Neural cell (in vitro differentiated cells): Measurements from ENCODE around the gene ABHD4.

ENCODE experiments used
- EZH2 ChIP-seq: fragments of 200-600, 300-800 bp; shearing (Covaris generic), sonication (generic); IDR thresholded peaks from 2 replicates; pipeline ENCODE4 v1.6.1; 2014; ENCODE audit warnings: antibody characterized with exemption, low read length, borderline replicate concordance, mild to moderate bottlenecking; ENCODE audit not compliant: insufficient read depth, poor library complexity, severe bottlenecking
- MXI1 ChIP-seq: fragments of 450-650 bp; conservative IDR thresholded peaks from 2 replicates; pipeline ENCODE4 v1.6.1; 2014; ENCODE audit warnings: antibody characterized with exemption, mild to moderate bottlenecking; ENCODE audit not compliant: poor library complexity, severe bottlenecking
- POLR2AphosphoS5 ChIP-seq: IDR thresholded peaks from 2 replicates; pipeline ENCODE4 v1.6.1; 2012
- RAD21 ChIP-seq: fragments of 450-650 bp; conservative IDR thresholded peaks from 2 replicates; pipeline ENCODE4 v1.6.1; 2014; ENCODE audit warnings: antibody characterized with exemption, mild to moderate bottlenecking, moderate library complexity
- TAF1 ChIP-seq: IDR thresholded peaks from 2 replicates; pipeline ENCODE4 v1.6.1; 2012; ENCODE audit warnings: low read depth
- TF ChIP-seq, protein P1 (sequence below): fragments of 450-650 bp; IDR thresholded peaks from 2 replicates; pipeline ENCODE4 v1.5.1; 2014; ENCODE audit warnings: antibody characterized with exemption, mild to moderate bottlenecking, moderate library complexity; ENCODE audit not compliant: poor library complexity, severe bottlenecking
- TF ChIP-seq, protein P2 (sequence below): IDR thresholded peaks from 2 replicates; pipeline ENCODE4 v1.6.1; 2012; ENCODE audit warnings: borderline replicate concordance

DNA sequence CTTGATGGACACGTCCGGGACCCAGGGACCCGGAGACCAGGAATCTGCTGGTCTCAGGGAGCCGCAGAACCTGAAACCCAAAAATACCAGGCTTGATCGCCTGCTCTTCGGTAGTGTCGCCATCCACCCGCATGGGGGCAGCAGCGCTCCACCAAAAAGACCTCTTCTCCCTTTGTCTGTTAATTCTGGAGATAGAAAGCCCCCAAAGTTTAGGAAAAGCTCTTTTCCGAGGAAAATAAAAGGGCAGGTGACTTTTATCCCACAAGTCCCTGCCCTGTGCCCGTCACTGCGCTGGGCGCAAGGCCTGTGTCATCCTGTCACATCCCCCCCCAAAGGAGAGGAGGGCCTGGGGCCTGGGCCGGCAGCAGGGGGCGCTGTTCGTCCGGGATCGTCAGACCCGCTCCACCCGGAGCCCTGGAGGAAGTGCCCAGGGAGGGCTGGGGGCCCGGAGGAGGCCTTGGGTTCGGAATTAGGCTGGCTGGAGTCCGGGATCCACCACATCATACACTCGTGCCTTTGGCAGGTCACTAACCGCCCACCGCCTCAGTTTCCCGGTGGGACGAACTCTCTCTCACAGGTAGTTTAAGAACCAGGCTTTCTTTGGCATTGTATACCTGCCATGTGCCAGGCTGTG, 41.0 kb upstream of the ABHD4 start:
- TF ChIP-seq, protein P1, sequence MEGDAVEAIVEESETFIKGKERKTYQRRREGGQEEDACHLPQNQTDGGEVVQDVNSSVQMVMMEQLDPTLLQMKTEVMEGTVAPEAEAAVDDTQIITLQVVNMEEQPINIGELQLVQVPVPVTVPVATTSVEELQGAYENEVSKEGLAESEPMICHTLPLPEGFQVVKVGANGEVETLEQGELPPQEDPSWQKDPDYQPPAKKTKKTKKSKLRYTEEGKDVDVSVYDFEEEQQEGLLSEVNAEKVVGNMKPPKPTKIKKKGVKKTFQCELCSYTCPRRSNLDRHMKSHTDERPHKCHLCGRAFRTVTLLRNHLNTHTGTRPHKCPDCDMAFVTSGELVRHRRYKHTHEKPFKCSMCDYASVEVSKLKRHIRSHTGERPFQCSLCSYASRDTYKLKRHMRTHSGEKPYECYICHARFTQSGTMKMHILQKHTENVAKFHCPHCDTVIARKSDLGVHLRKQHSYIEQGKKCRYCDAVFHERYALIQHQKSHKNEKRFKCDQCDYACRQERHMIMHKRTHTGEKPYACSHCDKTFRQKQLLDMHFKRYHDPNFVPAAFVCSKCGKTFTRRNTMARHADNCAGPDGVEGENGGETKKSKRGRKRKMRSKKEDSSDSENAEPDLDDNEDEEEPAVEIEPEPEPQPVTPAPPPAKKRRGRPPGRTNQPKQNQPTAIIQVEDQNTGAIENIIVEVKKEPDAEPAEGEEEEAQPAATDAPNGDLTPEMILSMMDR: peak; percentile 100
- TF ChIP-seq, protein P2, sequence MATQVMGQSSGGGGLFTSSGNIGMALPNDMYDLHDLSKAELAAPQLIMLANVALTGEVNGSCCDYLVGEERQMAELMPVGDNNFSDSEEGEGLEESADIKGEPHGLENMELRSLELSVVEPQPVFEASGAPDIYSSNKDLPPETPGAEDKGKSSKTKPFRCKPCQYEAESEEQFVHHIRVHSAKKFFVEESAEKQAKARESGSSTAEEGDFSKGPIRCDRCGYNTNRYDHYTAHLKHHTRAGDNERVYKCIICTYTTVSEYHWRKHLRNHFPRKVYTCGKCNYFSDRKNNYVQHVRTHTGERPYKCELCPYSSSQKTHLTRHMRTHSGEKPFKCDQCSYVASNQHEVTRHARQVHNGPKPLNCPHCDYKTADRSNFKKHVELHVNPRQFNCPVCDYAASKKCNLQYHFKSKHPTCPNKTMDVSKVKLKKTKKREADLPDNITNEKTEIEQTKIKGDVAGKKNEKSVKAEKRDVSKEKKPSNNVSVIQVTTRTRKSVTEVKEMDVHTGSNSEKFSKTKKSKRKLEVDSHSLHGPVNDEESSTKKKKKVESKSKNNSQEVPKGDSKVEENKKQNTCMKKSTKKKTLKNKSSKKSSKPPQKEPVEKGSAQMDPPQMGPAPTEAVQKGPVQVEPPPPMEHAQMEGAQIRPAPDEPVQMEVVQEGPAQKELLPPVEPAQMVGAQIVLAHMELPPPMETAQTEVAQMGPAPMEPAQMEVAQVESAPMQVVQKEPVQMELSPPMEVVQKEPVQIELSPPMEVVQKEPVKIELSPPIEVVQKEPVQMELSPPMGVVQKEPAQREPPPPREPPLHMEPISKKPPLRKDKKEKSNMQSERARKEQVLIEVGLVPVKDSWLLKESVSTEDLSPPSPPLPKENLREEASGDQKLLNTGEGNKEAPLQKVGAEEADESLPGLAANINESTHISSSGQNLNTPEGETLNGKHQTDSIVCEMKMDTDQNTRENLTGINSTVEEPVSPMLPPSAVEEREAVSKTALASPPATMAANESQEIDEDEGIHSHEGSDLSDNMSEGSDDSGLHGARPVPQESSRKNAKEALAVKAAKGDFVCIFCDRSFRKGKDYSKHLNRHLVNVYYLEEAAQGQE: no peak
- no peak for TF ChIP-seq POLR2AphosphoS5
- TF ChIP-seq RAD21: peak; percentile 97
- no peak for TF ChIP-seq EZH2
- TF ChIP-seq MXI1: no peak
- no peak for TF ChIP-seq TAF1
